Naive thymus-derived CD8-positive, alpha-beta T cell (primary cell): ENCODE measurements around the gene HPS4. TPM values are rescaled to one million over a fixed set of nuclear protein-coding genes. Genes with fewer than 3 reads are reported as not detected.

Experiments used
- ATAC-seq, 2 donors: fragments of 150-1000 bp; cut with Tn5 transposase in 1 of 2; sonication (Bioruptor Pico), chemical (Tn5 transposase) in 1 of 2; 1 replicate in 1 of 2; 2 replicates in 1 of 2; pipeline ENCODE4 v1.10.0; 2021; ENCODE audit warnings: mild to moderate bottlenecking in 2 of 2, moderate library complexity in 2 of 2
- POLR2A ChIA-PET: fragments of 350-600 bp; sonication (Branson Sonifier 250); formaldehyde crosslinking; loops from one replicate; lab custom pipeline; 2021; ENCODE audit warnings: antibody characterized with exemption; lab: Charles Lee
- DNase-seq, 10 donors: peaks; one replicate each; pipeline versions ENCODE4 v3.0.0 to v3.0.0-alpha.2; 2020 to 2022
- H3K27ac Mint-ChIP-seq, 10 donors: one replicate each; pipeline ENCODE4 v1.8.0; 2020 to 2022; ENCODE audit warnings: mild to moderate bottlenecking in 10 of 10, mixed read lengths in 10 of 10, moderate library complexity in 4 of 10, inconsistent platforms in 1 of 10
- H3K27me3 Mint-ChIP-seq, 5 donors: one replicate each; pipeline ENCODE4 v1.8.0; 2021 to 2022; ENCODE audit warnings: mixed read lengths in 5 of 5
- H3K36me3 Mint-ChIP-seq, 3 donors: one replicate each; pipeline ENCODE4 v1.8.0; 2020 to 2022; ENCODE audit warnings: mixed read lengths in 3 of 3, mild to moderate bottlenecking in 2 of 3, inconsistent platforms in 1 of 3
- H3K4me1 Mint-ChIP-seq, 4 donors: one replicate each; pipeline ENCODE4 v1.8.0; 2021 to 2022; ENCODE audit warnings: mixed read lengths in 4 of 4
- H3K4me3 Mint-ChIP-seq, 10 donors: one replicate each; pipeline ENCODE4 v1.8.0; 2020 to 2022; ENCODE audit warnings: mild to moderate bottlenecking in 10 of 10, mixed read lengths in 10 of 10, moderate library complexity in 6 of 10, inconsistent platforms in 1 of 10
- H3K9me3 Mint-ChIP-seq, 9 donors: one replicate each; pipeline ENCODE4 v1.8.0; 2020 to 2022; ENCODE audit warnings: mixed read lengths in 9 of 9, mild to moderate bottlenecking in 3 of 9, inconsistent platforms in 1 of 9, moderate library complexity in 1 of 9
- polyA plus RNA-seq, 3 donors: library from polyadenylated mRNA; unstranded; fragments of 300-500 nt; fragmentation: Illumina TruSeq; gene quantifications; one replicate each; pipeline ENCODE4 v1.2.3, GENCODE V29; 2021
- total RNA-seq, 8 experiments: library from RNA in 2 of 8; stranded (reverse) in 2 of 8; gene quantifications; one replicate each; pipeline ENCODE4 v1.2.3 and lab custom pipeline; 2021 to 2026

HPS4 gene
- total and polyA plus RNA-seq, 5 experiments from 2014 or later: 10.5 to 64.3 (median 18.4) TPM

GRCh38 chr22:26492220-26492619, 8.6 kb upstream of the HPS4 start:
- Mint-ChIP-seq H3K4me3 (no peak overlapping the region), H3K27me3 (no peaks in the 10 kb centered on the region), H3K36me3 (peaks cover 0 to 94% (median 12%) of the 10 kb centered on the region in 3 donors), H3K9me3 (no peaks in the 10 kb centered on the region), H3K27ac (peak overlapping the region in 3 of 10 donors; percentile 43 to 62 (median 60)), H3K4me1 (peaks cover 0 to 4% (median under 1%) of the 10 kb centered on the region in 4 donors)
- POLR2A ChIA-PET: interaction anchor here (1.2 kb wide), 1 partner anchor 61 kb away, joined by 3 read pairs; no protein-coding TSS in a partner anchor
- no peak for ATAC-seq
- DNase-seq: no peak

GRCh38 chr22:26489447-26490036, 6.0 kb upstream of the HPS4 start:
- Mint-ChIP-seq H3K27ac (peak overlapping the region in 7 of 10 donors; percentile 15 to 69 (median 43)), H3K9me3 (no peaks in the 10 kb centered on the region), H3K4me1 (peaks cover 7 to 20% (median 18%) of the 10 kb centered on the region in 4 donors), H3K36me3 (peaks cover 0 to 85% (median 5%) of the 10 kb centered on the region in 3 donors), H3K27me3 (no peaks in the 10 kb centered on the region), H3K4me3 (no peak overlapping the region)
- no peak for ATAC-seq
- DNase-seq: no peak
- POLR2A ChIA-PET: interaction anchor here (0.7 kb wide), 1 partner anchor 15 kb away, joined by 4 read pairs; no protein-coding TSS in a partner anchor

- Mint-ChIP-seq H3K9me3 (no peaks in the 10 kb centered on the region), H3K4me3 (no peak overlapping the region), H3K36me3 (peaks cover 0 to 69% (median 5%) of the 10 kb centered on the region in 3 donors), H3K27me3 (no peaks in the 10 kb centered on the region), H3K27ac (peak overlapping the region in 5 of 10 donors; percentile 27 to 71 (median 47)), H3K4me1 (peaks cover 13 to 30% (median 28%) of the 10 kb centered on the region in 4 donors)
- DNase-seq (no peak), ATAC-seq (no peak)
- POLR2A ChIA-PET: no interaction called here
Measured at GRCh38 chr22:26487996-26488395, 4.4 kb upstream of the HPS4 start.

GRCh38 chr22:26486394-26486793, 2.8 kb upstream of the HPS4 start:
- no peaks in the 10 kb centered on the region for H3K27me3 Mint-ChIP-seq
- peaks cover 0 to 58% (median 3%) of the 10 kb centered on the region in 3 donors for H3K36me3 Mint-ChIP-seq
- H3K4me3 Mint-ChIP-seq: no peak overlapping the region
- POLR2A ChIA-PET: interaction anchor here (0.7 kb wide), 1 partner anchor 22 kb away, joined by 7 read pairs; no protein-coding TSS in a partner anchor
- H3K4me1 Mint-ChIP-seq: peaks cover 27 to 46% (median 44%) of the 10 kb centered on the region in 4 donors
- ATAC-seq (no peak), DNase-seq (no peak)
- H3K27ac Mint-ChIP-seq: peak overlapping the region in 5 of 10 donors; percentile 5 to 95 (median 45)
- H3K9me3 Mint-ChIP-seq: no peaks in the 10 kb centered on the region

- POLR2A ChIA-PET: interaction anchor here (0.7 kb wide), 1 partner anchor 22 kb away, joined by 7 read pairs; no protein-coding TSS in a partner anchor
- ATAC-seq: no peak
- peaks cover 31 to 51% (median 49%) of the 10 kb centered on the region in 4 donors for H3K4me1 Mint-ChIP-seq
- H3K27ac Mint-ChIP-seq: peak overlapping the region in 7 of 10 donors; percentile 45 to 99 (median 66)
- no peak for DNase-seq
- H3K36me3 Mint-ChIP-seq: peaks cover 0 to 57% (median 2%) of the 10 kb centered on the region in 3 donors
- H3K4me3 Mint-ChIP-seq: peak overlapping the region in 9 of 10 donors; percentile 1 to 94 (median 62)
- H3K9me3 Mint-ChIP-seq: no peaks in the 10 kb centered on the region
- H3K27me3 Mint-ChIP-seq: no peaks in the 10 kb centered on the region
Measured at GRCh38 chr22:26485806-26486390, 2.3 kb upstream of the HPS4 start.

GRCh38 chr22:26485013-26485412, 1.4 kb upstream of the HPS4 start:
- Mint-ChIP-seq H3K4me3 (peak overlapping the region; percentile 6 to 95 (median 66)), H3K27ac (peak overlapping the region in 9 of 10 donors; percentile 51 to 99 (median 90)), H3K9me3 (no peaks in the 10 kb centered on the region), H3K4me1 (peaks cover 33 to 59% (median 57%) of the 10 kb centered on the region in 4 donors), H3K27me3 (no peaks in the 10 kb centered on the region), H3K36me3 (peaks cover 0 to 50% (median 0%) of the 10 kb centered on the region in 3 donors)
- DNase-seq: no peak
- no peak for ATAC-seq
- POLR2A ChIA-PET: interaction anchor here (0.6 to 3.4 kb wide), 6 partner anchors 15 to 187 kb away, joined by 3 to 40 read pairs (median 14); partner anchors contain the start of genes ASPHD2 and TFIP11

- peak overlapping the region; percentile 90 to 97 (median 94) for H3K4me3 Mint-ChIP-seq
- peak overlapping the region; percentile 89 to 99 (median 96) for H3K27ac Mint-ChIP-seq
- DNase-seq (no peak), ATAC-seq (no peak)
- peaks cover 39 to 66% (median 64%) of the 10 kb centered on the region in 4 donors for H3K4me1 Mint-ChIP-seq
- H3K27me3 Mint-ChIP-seq: no peaks in the 10 kb centered on the region
- no peaks in the 10 kb centered on the region for H3K9me3 Mint-ChIP-seq
- POLR2A ChIA-PET: interaction anchor here (0.6 to 3.4 kb wide), 12 partner anchors 10 to 188 kb away, joined by 3 to 40 read pairs (median 4); partner anchors contain the start of genes ASPHD2, MIAT, TFIP11 and TPST2
- peaks cover 0 to 47% (median 0%) of the 10 kb centered on the region in 3 donors for H3K36me3 Mint-ChIP-seq
Measured at GRCh38 chr22:26484360-26484706, 750 bp upstream of the HPS4 start.

GRCh38 chr22:26483043-26483438, 542 bp downstream of the HPS4 start:
- Mint-ChIP-seq H3K4me1 (peaks cover 44 to 74% (median 71%) of the 10 kb centered on the region in 4 donors), H3K9me3 (no peaks in the 10 kb centered on the region), H3K27me3 (no peaks in the 10 kb centered on the region), H3K36me3 (peaks cover 0 to 39% (median under 1%) of the 10 kb centered on the region in 3 donors), H3K4me3 (peak overlapping the region; percentile 90 to 97 (median 94)), H3K27ac (peak overlapping the region; percentile 93 to 99 (median 98))
- no peak for ATAC-seq
- POLR2A ChIA-PET: interaction anchor here (0.9 to 3.4 kb wide), 14 partner anchors 9 to 189 kb away, joined by 3 to 40 read pairs (median 4); partner anchors contain the start of genes ASPHD2, MIAT and TFIP11
- no peak for DNase-seq

GRCh38 chr22:26482161-26482560, 1.4 kb downstream of the HPS4 start:
- no peak for DNase-seq
- H3K27ac Mint-ChIP-seq: peak overlapping the region; percentile 93 to 99 (median 98)
- peak overlapping the region; percentile 90 to 97 (median 94) for H3K4me3 Mint-ChIP-seq
- no peak for ATAC-seq
- POLR2A ChIA-PET: interaction anchor here (0.9 to 3.4 kb wide), 6 partner anchors 13 to 190 kb away, joined by 3 to 40 read pairs (median 15); partner anchors contain the start of genes ASPHD2 and TFIP11
- H3K27me3 Mint-ChIP-seq: no peaks in the 10 kb centered on the region
- H3K4me1 Mint-ChIP-seq: peaks cover 53 to 83% (median 79%) of the 10 kb centered on the region in 4 donors
- peaks cover 5 to 41% (median 5%) of the 10 kb centered on the region in 3 donors for H3K36me3 Mint-ChIP-seq
- H3K9me3 Mint-ChIP-seq: no peaks in the 10 kb centered on the region

GRCh38 chr22:26481694-26482093, 1.9 kb downstream of the HPS4 start:
- POLR2A ChIA-PET: interaction anchor here (0.9 to 3.4 kb wide), 3 partner anchors 13 to 52 kb away, joined by 3 to 28 read pairs (median 3); partner anchors contain the start of gene ASPHD2
- Mint-ChIP-seq H3K9me3 (no peaks in the 10 kb centered on the region), H3K36me3 (peaks cover 7 to 42% (median 8%) of the 10 kb centered on the region in 3 donors), H3K27me3 (no peaks in the 10 kb centered on the region), H3K4me3 (peak overlapping the region; percentile 24 to 97 (median 94)), H3K27ac (peak overlapping the region; percentile 25 to 99 (median 96)), H3K4me1 (peaks cover 54 to 86% (median 83%) of the 10 kb centered on the region in 4 donors)
- ATAC-seq (no peak), DNase-seq (no peak)

GRCh38 chr22:26481112-26481693, 2.4 kb downstream of the HPS4 start:
- DNase-seq: no peak
- H3K4me3 Mint-ChIP-seq: peak overlapping the region; percentile 15 to 93 (median 78)
- H3K27me3 Mint-ChIP-seq: no peaks in the 10 kb centered on the region
- peaks cover 54 to 86% (median 83%) of the 10 kb centered on the region in 4 donors for H3K4me1 Mint-ChIP-seq
- peaks cover 10 to 43% (median 11%) of the 10 kb centered on the region in 3 donors for H3K36me3 Mint-ChIP-seq
- ATAC-seq: no peak
- peak overlapping the region in 5 of 10 donors; percentile 28 to 99 (median 93) for H3K27ac Mint-ChIP-seq
- POLR2A ChIA-PET: interaction anchor here (1.1 to 1.2 kb wide), 2 partner anchors 14 to 112 kb away, joined by 3 read pairs; no protein-coding TSS in a partner anchor
- H3K9me3 Mint-ChIP-seq: no peaks in the 10 kb centered on the region

GRCh38 chr22:26480611-26480932, 3.0 kb downstream of the HPS4 start:
- Mint-ChIP-seq H3K4me1 (peaks cover 51 to 79% (median 77%) of the 10 kb centered on the region in 4 donors), H3K27ac (peak overlapping the region in 3 of 10 donors; percentile 25 to 93 (median 32)), H3K4me3 (peak overlapping the region; percentile 13 to 93 (median 70)), H3K36me3 (peaks cover 10 to 40% (median 11%) of the 10 kb centered on the region in 3 donors), H3K9me3 (no peaks in the 10 kb centered on the region), H3K27me3 (no peaks in the 10 kb centered on the region)
- POLR2A ChIA-PET: interaction anchor here (1.1 kb wide), 1 partner anchor 113 kb away, joined by 3 read pairs; no protein-coding TSS in a partner anchor
- ATAC-seq (no peak), DNase-seq (no peak)
